ENCODE results near the gene SLC39A7. TPM values are rescaled to one million over a fixed set of nuclear protein-coding genes. Genes with fewer than 3 reads are reported as not detected.
A peak's percentile ranks its signal among the peaks of the same experiment; 100 is the strongest.

SLC39A7 gene
- total and polyA plus RNA-seq, 4 donors, result 59.7 to 102 (median 88.6) TPM

DNA sequence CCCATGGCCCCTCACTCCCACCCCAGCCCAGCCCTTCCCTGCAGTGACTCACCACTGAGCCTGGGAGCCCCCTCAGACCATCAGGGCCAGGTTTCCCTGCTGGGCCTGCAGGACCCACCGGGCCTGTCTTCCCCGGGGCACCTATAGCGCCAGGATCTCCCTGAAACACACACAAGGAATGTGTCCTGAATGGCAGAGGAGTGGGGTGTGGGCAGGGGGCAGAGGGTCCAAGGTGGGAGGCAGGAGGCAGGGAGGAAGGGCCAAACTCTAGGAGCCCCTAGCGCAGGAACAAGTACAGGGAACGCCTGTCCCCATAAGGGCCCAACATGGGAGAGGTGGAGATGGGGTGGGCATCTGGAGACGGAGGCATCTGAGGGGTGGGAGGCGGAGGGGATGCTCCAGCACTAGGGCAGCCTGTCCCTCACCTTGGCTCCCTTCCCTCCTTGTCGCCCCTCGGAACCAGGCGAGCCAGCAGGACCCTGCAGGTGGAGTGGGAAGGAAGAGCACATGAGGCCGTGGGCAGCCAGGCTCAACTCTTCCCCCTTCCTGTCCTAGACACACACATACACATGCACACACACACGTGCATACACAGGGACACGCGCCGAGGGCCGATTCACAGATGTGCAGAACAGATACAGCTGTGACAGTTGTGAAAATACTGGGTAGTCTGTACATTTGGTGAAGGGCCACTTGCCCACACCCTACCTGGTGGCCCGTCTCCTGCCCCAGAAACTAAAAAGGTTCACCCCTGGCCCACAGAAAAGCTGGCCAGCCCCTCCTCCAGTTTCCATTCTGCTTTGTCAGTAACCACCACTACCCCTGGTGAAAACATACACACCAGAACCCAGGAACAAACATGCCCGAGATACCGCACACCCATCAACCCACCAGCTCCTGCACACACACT, 33.0 kb upstream of the SLC39A7 start:
- 90 to 91% methylated on average over 16 to 19 of the region's 19 CpGs for WGBS, 2 donors
- no peaks in the 10 kb centered on the region for H3K36me3 ChIP-seq (ENCODE audit: control insufficient read depth in 1 of 2, insufficient read depth in 2 of 2, low read length in 1 of 2)
- no peak overlapping the region for H3K4me3 ChIP-seq (ENCODE audit: low read length in 2 of 2)
- intact Hi-C loops (cut with DNase I), result no loop called here
- no peaks in the 10 kb centered on the region for H3K27me3 ChIP-seq (ENCODE audit: control insufficient read depth in 1 of 2, insufficient read depth in 2 of 2, low read length in 1 of 2)
- no peak overlapping the region for H3K27ac ChIP-seq (ENCODE audit: low read depth in 1 of 2, low read length in 2 of 2)
- no peak for DNase-seq
- no peaks in the 10 kb centered on the region for H3K4me1 ChIP-seq (ENCODE audit: control insufficient read depth in 1 of 2, insufficient read depth in 2 of 2, low read length in 2 of 2)
- no peak for ATAC-seq (ENCODE audit: low FRiP score)
- no peaks in the 10 kb centered on the region for H3K9me3 ChIP-seq (ENCODE audit: control insufficient read depth, low read length)

- H3K9me3 ChIP-seq (ENCODE audit: control insufficient read depth, low read length), result no peaks in the 10 kb centered on the region
- intact Hi-C loops (cut with DNase I), result no loop called here
- DNase-seq (no peak), ATAC-seq (ENCODE audit: low FRiP score) (no peak)
- no peak overlapping the region for H3K27ac ChIP-seq (ENCODE audit: low read depth in 1 of 2, low read length in 2 of 2)
- no peak overlapping the region for H3K4me3 ChIP-seq (ENCODE audit: low read length in 2 of 2)
- H3K27me3 ChIP-seq (ENCODE audit: control insufficient read depth in 1 of 2, insufficient read depth in 2 of 2, low read length in 1 of 2), result no peaks in the 10 kb centered on the region
- no peaks in the 10 kb centered on the region for H3K4me1 ChIP-seq (ENCODE audit: control insufficient read depth in 1 of 2, insufficient read depth in 2 of 2, low read length in 2 of 2)
- no peaks in the 10 kb centered on the region for H3K36me3 ChIP-seq (ENCODE audit: control insufficient read depth in 1 of 2, insufficient read depth in 2 of 2, low read length in 1 of 2)
- 75 to 81% methylated on average over 6 of the region's 6 CpGs for WGBS, 2 donors
Observed at GRCh38 chr6:33168284-33168601, 32.4 kb upstream of the SLC39A7 start.

DNA sequence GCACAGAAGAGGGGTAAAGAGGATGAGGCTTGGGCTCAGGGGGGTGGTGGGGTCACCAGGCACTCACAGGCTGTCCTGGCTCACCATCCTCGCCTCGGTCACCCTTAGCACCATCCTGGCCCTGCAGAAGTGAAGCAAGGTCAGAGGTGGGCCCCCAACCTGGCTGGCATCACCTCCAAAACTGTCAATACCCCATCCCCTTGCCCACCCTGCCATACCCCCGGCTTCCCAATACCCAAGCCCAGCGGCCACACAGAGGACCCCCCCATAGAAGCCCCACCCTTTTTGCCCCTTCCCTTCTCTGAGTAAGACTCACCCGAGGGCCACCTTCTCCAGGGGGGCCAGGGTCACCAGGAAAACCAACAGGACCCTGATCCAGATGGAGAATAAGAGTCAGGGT, 32.0 kb upstream of the SLC39A7 start:
- DNase-seq (no peak), ATAC-seq (ENCODE audit: low FRiP score) (no peak)
- Histone ChIP-seq H3K9me3 (ENCODE audit: control insufficient read depth, low read length) (no peaks in the 10 kb centered on the region), H3K4me1 (ENCODE audit: control insufficient read depth in 1 of 2, insufficient read depth in 2 of 2, low read length in 2 of 2) (no peaks in the 10 kb centered on the region), H3K36me3 (ENCODE audit: control insufficient read depth in 1 of 2, insufficient read depth in 2 of 2, low read length in 1 of 2) (no peaks in the 10 kb centered on the region), H3K27ac (ENCODE audit: low read depth in 1 of 2, low read length in 2 of 2) (no peak overlapping the region), H3K27me3 (ENCODE audit: control insufficient read depth in 1 of 2, insufficient read depth in 2 of 2, low read length in 1 of 2) (no peaks in the 10 kb centered on the region), H3K4me3 (ENCODE audit: low read length in 2 of 2) (no peak overlapping the region)
- intact Hi-C loops (cut with DNase I), result no loop called here
- 73 to 77% methylated on average over 5 of the region's 5 CpGs for WGBS, 2 donors

- Histone ChIP-seq H3K36me3 (ENCODE audit: control insufficient read depth in 1 of 2, insufficient read depth in 2 of 2, low read length in 1 of 2) (no peaks in the 10 kb centered on the region), H3K4me3 (ENCODE audit: low read length in 2 of 2) (no peak overlapping the region), H3K27me3 (ENCODE audit: control insufficient read depth in 1 of 2, insufficient read depth in 2 of 2, low read length in 1 of 2) (no peaks in the 10 kb centered on the region), H3K27ac (ENCODE audit: low read depth in 1 of 2, low read length in 2 of 2) (no peak overlapping the region), H3K4me1 (ENCODE audit: control insufficient read depth in 1 of 2, insufficient read depth in 2 of 2, low read length in 2 of 2) (no peaks in the 10 kb centered on the region), H3K9me3 (ENCODE audit: control insufficient read depth, low read length) (no peaks in the 10 kb centered on the region)
- ATAC-seq (ENCODE audit: low FRiP score), result no peak
- intact Hi-C loops (cut with DNase I), result no loop called here
- no peak for DNase-seq
- 96 to 97% methylated on average over 10 of the region's 10 CpGs for WGBS, 2 donors
Observed at GRCh38 chr6:33169291-33170175, 31.1 kb upstream of the SLC39A7 start.

- Histone ChIP-seq H3K27ac (ENCODE audit: low read depth in 1 of 2, low read length in 2 of 2) (no peak overlapping the region), H3K9me3 (ENCODE audit: control insufficient read depth, low read length) (no peaks in the 10 kb centered on the region), H3K4me1 (ENCODE audit: control insufficient read depth in 1 of 2, insufficient read depth in 2 of 2, low read length in 2 of 2) (no peaks in the 10 kb centered on the region), H3K4me3 (ENCODE audit: low read length in 2 of 2) (no peak overlapping the region), H3K27me3 (ENCODE audit: control insufficient read depth in 1 of 2, insufficient read depth in 2 of 2, low read length in 1 of 2) (no peaks in the 10 kb centered on the region), H3K36me3 (ENCODE audit: control insufficient read depth in 1 of 2, insufficient read depth in 2 of 2, low read length in 1 of 2) (no peaks in the 10 kb centered on the region)
- ATAC-seq (ENCODE audit: low FRiP score) (no peak), DNase-seq (no peak)
- 88 to 90% methylated on average over 9 of the region's 9 CpGs for WGBS, 2 donors
- intact Hi-C loops (cut with DNase I), result no loop called here
Observed at GRCh38 chr6:33170176-33171015, 30.3 kb upstream of the SLC39A7 start.

DNA sequence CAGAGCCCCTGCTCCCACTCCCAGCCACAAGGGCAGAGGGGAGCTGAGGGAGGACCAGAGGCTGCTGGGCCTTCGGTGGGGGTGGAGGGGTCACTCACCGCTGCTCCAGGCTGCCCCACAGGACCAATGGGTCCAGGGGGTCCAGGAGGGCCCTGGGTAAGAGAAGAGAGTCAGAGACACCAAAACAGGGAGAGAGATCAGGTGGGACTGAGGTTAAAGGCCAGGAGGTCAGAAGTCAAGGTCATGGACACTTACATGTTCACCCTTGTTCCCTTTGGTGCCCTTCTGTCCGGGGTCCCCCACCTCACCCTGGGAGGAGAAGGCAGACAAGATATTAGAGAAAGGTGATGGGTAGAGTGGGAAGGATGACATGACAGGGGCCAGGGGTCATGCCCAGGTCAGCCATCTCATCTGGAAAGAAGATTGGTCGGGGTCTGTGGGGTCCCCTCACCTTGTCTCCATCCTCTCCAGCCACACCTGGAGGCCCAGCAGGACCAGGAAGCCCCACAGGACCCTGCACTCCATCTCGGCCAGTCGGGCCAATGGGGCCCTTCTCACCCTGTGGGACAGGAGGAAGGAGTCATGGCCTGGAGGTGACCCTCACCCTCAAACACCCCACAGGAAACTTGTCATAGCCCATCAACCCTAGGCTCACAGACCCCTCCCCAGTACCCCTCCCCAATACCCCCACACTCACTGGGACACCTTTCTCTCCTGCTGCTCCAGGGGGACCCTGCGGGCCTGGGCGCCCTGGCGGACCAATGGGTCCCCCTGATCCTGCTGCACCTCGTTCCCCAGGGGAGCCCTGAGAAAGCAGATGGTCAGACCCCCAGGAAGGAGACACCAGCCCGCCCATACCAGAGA, 29.4 kb upstream of the SLC39A7 start:
- Histone ChIP-seq H3K4me1 (ENCODE audit: control insufficient read depth in 1 of 2, insufficient read depth in 2 of 2, low read length in 2 of 2) (no peaks in the 10 kb centered on the region), H3K27ac (ENCODE audit: low read depth in 1 of 2, low read length in 2 of 2) (no peak overlapping the region), H3K9me3 (ENCODE audit: control insufficient read depth, low read length) (no peaks in the 10 kb centered on the region), H3K36me3 (ENCODE audit: control insufficient read depth in 1 of 2, insufficient read depth in 2 of 2, low read length in 1 of 2) (no peaks in the 10 kb centered on the region), H3K4me3 (ENCODE audit: low read length in 2 of 2) (no peak overlapping the region), H3K27me3 (ENCODE audit: control insufficient read depth in 1 of 2, insufficient read depth in 2 of 2, low read length in 1 of 2) (no peaks in the 10 kb centered on the region)
- WGBS, 2 donors, result 91 to 92% methylated on average over 11 of the region's 11 CpGs
- ATAC-seq (ENCODE audit: low FRiP score) (no peak), DNase-seq (peak; percentile 28 to 56)
- intact Hi-C loops (cut with DNase I), result no loop called here

- no peaks in the 10 kb centered on the region for H3K9me3 ChIP-seq (ENCODE audit: control insufficient read depth, low read length)
- peak; percentile 20 to 59 for DNase-seq
- ATAC-seq (ENCODE audit: low FRiP score), result no peak
- H3K4me1 ChIP-seq (ENCODE audit: control insufficient read depth in 1 of 2, insufficient read depth in 2 of 2, low read length in 2 of 2), result no peaks in the 10 kb centered on the region
- no peaks in the 10 kb centered on the region for H3K36me3 ChIP-seq (ENCODE audit: control insufficient read depth in 1 of 2, insufficient read depth in 2 of 2, low read length in 1 of 2)
- intact Hi-C loops (cut with DNase I), result no loop called here
- H3K27me3 ChIP-seq (ENCODE audit: control insufficient read depth in 1 of 2, insufficient read depth in 2 of 2, low read length in 1 of 2), result no peaks in the 10 kb centered on the region
- no peak overlapping the region for H3K27ac ChIP-seq (ENCODE audit: low read depth in 1 of 2, low read length in 2 of 2)
- 75 to 78% methylated on average over 8 of the region's 8 CpGs for WGBS, 2 donors
- no peak overlapping the region for H3K4me3 ChIP-seq (ENCODE audit: low read length in 2 of 2)
Observed at GRCh38 chr6:33171880-33172687, 28.6 kb upstream of the SLC39A7 start.
